ENCODE measurements around the gene CDC73.

DNA sequence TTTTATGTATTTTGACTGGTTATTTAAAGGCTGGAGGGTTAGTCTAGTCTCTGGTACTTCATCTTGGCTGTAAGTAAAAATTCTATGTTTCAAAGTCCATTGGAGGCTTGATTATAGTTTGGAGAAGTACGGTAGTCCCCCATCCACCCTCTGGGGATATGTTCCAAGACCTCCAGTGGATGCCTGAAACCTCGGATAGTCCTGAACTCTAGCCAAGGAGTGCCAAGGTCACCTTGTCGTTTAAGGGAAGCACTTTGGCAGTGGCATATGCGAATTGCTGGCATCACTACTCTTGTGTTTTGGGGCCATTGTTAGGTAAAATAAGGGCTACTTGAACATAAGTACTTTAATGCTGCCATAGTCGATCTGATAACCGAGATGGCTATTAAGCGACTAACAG is 18.4 kb downstream of the CDC73 start:
- TF ChIP-seq, protein P1, sequence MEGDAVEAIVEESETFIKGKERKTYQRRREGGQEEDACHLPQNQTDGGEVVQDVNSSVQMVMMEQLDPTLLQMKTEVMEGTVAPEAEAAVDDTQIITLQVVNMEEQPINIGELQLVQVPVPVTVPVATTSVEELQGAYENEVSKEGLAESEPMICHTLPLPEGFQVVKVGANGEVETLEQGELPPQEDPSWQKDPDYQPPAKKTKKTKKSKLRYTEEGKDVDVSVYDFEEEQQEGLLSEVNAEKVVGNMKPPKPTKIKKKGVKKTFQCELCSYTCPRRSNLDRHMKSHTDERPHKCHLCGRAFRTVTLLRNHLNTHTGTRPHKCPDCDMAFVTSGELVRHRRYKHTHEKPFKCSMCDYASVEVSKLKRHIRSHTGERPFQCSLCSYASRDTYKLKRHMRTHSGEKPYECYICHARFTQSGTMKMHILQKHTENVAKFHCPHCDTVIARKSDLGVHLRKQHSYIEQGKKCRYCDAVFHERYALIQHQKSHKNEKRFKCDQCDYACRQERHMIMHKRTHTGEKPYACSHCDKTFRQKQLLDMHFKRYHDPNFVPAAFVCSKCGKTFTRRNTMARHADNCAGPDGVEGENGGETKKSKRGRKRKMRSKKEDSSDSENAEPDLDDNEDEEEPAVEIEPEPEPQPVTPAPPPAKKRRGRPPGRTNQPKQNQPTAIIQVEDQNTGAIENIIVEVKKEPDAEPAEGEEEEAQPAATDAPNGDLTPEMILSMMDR (IDR thresholded peaks at IDR 0.05) = no peak
- TF ChIP-seq EZH2 (IDR thresholded peaks at IDR 0.05) = no peak
- no peak for TF ChIP-seq EZH2phosphoT487 (IDR thresholded peaks at IDR 0.05)
